NCI-H2029 treated with DMSO at 0.1 percent for 48 hours (cell line): ENCODE measurements around the gene F8A3.
"Not testable (repeated sequence)": the region's sequence is repeated elsewhere in the genome, so short reads cannot be mapped to it uniquely, and the experiment has no call there.

Experiments
- DNase-seq: peaks from one replicate; lab custom pipeline; 2025; lab: John Stamatoyannopoulos, UW

Gene F8A3

GRCh38 chrX:155458471-155458870 is at the start of gene F8A3:
F8A3 (minus strand) TSS chrX:155458620; CDS start chrX:155458600, 20 bp downstream.
- DNase-seq, result not testable (repeated sequence)

- no peak for DNase-seq
These were observed 46.9 kb upstream of the F8A3 start for GRCh38 chrX:155505296-155505695.

- not testable (repeated sequence) for DNase-seq
These were observed 36.7 kb upstream of the F8A3 start for GRCh38 chrX:155495134-155495533.

- DNase-seq, result not testable (repeated sequence)
These were observed 33.0 kb upstream of the F8A3 start for GRCh38 chrX:155491421-155491820.

- not testable (repeated sequence) for DNase-seq
These were observed 18.7 kb upstream of the F8A3 start for GRCh38 chrX:155477136-155477535.

- not testable (repeated sequence) for DNase-seq
These were observed 8.0 kb upstream of the F8A3 start for GRCh38 chrX:155466269-155466938.

- DNase-seq, result not testable (repeated sequence)
These were observed 2.1 kb upstream of the F8A3 start for GRCh38 chrX:155460501-155460900.

- DNase-seq, result not testable (repeated sequence)
These were observed 516 bp downstream of the F8A3 start for GRCh38 chrX:155457761-155458447.

GRCh38 chrX:155441097-155441496 is 17.3 kb downstream of the F8A3 start:
- no peak for DNase-seq

GRCh38 chrX:155435744-155436112 is 22.7 kb downstream of the F8A3 start:
- DNase-seq, result no peak

GRCh38 chrX:155434906-155435743 is 23.3 kb downstream of the F8A3 start:
- no peak for DNase-seq

GRCh38 chrX:155417769-155418168 is 40.7 kb downstream of the F8A3 start:
- DNase-seq, result no peak
